NCI-H446 treated with DMSO at 0.1 percent for 48 hours (cell line): ENCODE results near the gene SIGLEC10.
"Not testable (repeated sequence)": the region's sequence is repeated elsewhere in the genome, so short reads cannot be mapped to it uniquely, and the experiment has no call there.

ENCODE experiments used
- DNase-seq: peaks from one replicate; lab custom pipeline; 2025; lab: John Stamatoyannopoulos, UW

Gene SIGLEC10

GRCh38 chr19:51417107-51417809 lies at the start of gene SIGLEC10:
TSS of gene SIGLEC10 (minus strand) at chr19:51417642. CDS start at chr19:51417581, 61 bp downstream.
- no peak for DNase-seq

- no peak for DNase-seq
These were observed 49.3 kb upstream of the SIGLEC10 start for GRCh38 chr19:51466723-51467122.

GRCh38 chr19:51463976-51464581 lies 46.6 kb upstream of the SIGLEC10 start:
- not testable (repeated sequence) for DNase-seq

- DNase-seq: no peak
These were observed 45.2 kb upstream of the SIGLEC10 start for GRCh38 chr19:51462681-51463080.

GRCh38 chr19:51462276-51462675 lies 44.8 kb upstream of the SIGLEC10 start:
- no peak for DNase-seq

GRCh38 chr19:51461723-51462161 lies 44.3 kb upstream of the SIGLEC10 start:
- DNase-seq: no peak

GRCh38 chr19:51460164-51460992 lies 42.9 kb upstream of the SIGLEC10 start:
- DNase-seq: peak; percentile 4

GRCh38 chr19:51458899-51459505 lies 41.6 kb upstream of the SIGLEC10 start:
- DNase-seq: no peak

- no peak for DNase-seq
These were observed 40.7 kb upstream of the SIGLEC10 start, which contains the start of gene SIGLEC8 for GRCh38 chr19:51458051-51458645. TSS of gene SIGLEC8 (minus strand) at chr19:51458454. CDS start at chr19:51458387, 67 bp downstream.

GRCh38 chr19:51457351-51458013 lies 40.0 kb upstream of the SIGLEC10 start:
- no peak for DNase-seq

GRCh38 chr19:51456541-51457290 lies 39.3 kb upstream of the SIGLEC10 start:
- no peak for DNase-seq

GRCh38 chr19:51450730-51451307 lies 33.4 kb upstream of the SIGLEC10 start:
- DNase-seq: no peak

GRCh38 chr19:51448411-51449016 lies 31.1 kb upstream of the SIGLEC10 start:
- DNase-seq: no peak

- DNase-seq: no peak
These were observed 30.6 kb upstream of the SIGLEC10 start for GRCh38 chr19:51448011-51448410.

GRCh38 chr19:51447510-51447909 lies 30.1 kb upstream of the SIGLEC10 start:
- not testable (repeated sequence) for DNase-seq

- no peak for DNase-seq
These were observed 24.3 kb upstream of the SIGLEC10 start for GRCh38 chr19:51441410-51442390.

- no peak for DNase-seq
These were observed 23.5 kb upstream of the SIGLEC10 start for GRCh38 chr19:51440846-51441409.

GRCh38 chr19:51440052-51440451 lies 22.6 kb upstream of the SIGLEC10 start:
- no peak for DNase-seq
